Activated T-cell treated with anti-CD3 and anti-CD28 coated beads for 1 hour (primary cell): ENCODE data around the gene CLK3.
"Not testable (repeated sequence)": the region's sequence is repeated elsewhere in the genome, so short reads cannot be mapped to it uniquely, and the experiment has no call there.

Experiments used
- DNase-seq: peaks from one replicate; pipeline ENCODE4 v3.0.0-alpha.2; 2020; ENCODE audit warnings: low read depth

Gene CLK3

GRCh38 chr15:74642734-74643664 lies 27.4 kb downstream of the CLK3 start:
- no peak for DNase-seq

DNA sequence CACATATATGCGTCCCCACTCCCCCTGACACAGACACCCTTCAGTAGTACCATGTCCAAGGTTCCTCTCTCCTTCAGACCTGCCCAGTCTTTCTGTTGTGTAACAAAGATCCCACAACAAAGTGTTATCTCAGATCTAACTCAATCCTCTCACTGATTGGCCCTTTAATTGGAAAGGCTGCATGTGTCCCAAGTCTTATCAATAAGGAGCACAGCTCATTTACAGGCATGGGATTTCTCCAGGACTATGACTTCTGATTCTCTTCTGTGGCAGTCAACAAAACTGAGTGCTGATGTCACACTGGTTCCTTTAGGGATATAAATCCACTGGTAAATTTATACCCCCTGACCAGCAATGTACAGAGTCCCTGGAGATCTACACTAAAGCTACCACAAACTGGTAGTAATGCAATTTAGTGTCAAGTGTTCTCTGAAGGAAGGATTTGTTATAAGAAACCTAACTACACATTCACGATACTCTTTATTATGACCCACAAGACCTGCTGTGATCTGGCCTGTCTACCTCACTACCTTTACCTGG lies 28.1 kb downstream of the CLK3 start:
- no peak for DNase-seq

- no peak for DNase-seq
Measured at GRCh38 chr15:74646480-74646879, 30.8 kb downstream of the CLK3 start.

DNA sequence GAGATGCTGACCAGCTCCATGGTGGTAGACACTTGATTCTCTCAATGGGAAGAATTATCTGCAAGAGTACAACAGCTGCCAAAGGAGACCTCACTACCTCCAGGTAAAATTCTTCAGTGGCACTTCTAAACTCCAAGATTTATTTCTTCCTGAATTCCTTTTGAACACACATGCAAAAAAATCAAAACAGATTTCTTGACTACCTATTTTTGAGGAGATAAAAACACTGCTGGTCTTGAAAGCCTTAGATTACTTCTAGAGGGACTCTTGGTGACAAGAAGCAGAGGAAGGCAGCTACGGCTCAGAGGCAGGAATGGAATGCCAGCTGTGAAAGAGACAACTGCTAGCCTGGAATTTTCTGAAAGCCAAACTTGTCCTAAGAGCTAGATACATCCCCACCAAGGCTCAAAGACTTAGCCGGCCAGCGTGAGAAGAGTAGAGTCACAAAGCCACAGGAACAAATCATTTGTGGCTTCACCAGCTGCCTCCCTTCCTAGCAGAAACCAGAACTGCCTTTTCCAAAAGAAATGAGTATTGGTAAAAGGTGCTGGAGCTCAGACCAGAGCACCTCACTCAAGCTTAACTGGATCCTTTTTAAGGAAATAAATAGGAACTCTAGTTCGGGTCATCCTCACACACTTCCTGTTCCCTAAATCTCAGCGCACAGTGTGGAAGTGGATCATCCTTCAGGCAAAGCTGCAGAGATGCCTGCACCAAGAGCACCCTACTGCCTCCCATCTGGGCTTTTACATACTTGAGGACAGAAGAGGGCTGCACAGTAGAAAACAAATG lies 32.6 kb downstream of the CLK3 start:
- DNase-seq = no peak

- no peak for DNase-seq
Measured at GRCh38 chr15:74651242-74651741, 35.7 kb downstream of the CLK3 start.

DNA sequence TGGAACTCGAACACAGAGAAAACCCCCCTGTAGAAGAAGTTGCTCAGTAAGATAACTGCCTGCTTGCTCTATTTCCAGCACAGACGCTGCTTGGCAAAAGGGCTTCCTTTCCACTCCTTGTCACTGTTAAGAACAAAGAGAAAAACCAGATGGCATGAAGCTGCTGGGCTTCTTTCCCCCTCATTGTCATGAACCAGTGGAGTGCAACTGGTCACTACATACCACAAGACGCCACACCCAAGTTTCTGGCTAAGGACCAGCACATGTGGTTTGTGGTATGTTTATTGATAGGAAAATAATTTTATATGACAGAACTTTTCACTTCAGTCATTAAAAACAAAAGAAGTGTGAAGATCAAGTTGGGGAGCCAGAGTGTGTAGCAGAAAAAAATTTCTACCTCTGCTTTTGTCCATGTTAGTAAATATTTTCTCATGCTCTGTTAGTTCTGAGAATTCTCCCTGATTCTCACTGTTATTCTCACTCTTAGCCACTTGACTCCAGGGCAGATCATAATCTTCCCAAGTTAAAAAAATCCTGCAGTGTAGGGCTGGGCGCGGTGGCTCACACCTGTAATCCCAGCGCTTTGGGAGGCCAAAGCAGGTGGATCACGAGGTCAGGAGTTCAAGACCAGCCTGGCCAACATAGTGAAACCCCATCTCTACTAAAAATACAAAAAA lies 37.9 kb downstream of the CLK3 start:
- no peak for DNase-seq

DNA sequence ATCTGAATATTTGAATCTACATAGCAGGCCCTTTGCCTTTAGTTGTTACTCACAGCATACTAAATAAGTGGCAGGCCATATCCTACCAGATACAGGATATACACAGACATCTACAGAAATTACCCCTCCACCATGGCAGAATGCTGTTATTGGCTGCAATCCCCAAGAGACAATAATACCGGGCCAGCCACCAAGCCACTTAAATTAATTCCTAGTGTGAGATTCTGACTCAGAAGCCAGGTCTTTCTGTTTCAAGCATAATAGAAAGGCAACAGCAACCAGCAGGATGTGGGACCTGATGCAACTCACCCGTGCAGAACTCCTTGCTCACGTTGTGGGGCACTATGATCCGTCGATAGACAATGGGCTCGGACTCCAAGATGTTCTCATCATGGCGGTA lies 39.8 kb downstream of the CLK3 start:
- no peak for DNase-seq

- DNase-seq = no peak
Measured at GRCh38 chr15:74656935-74657535, 41.4 kb downstream of the CLK3 start.

- no peak for DNase-seq
Measured at GRCh38 chr15:74657846-74658245, 42.2 kb downstream of the CLK3 start.

- DNase-seq = not testable (repeated sequence)
Measured at GRCh38 chr15:74661280-74661679, 45.6 kb downstream of the CLK3 start.

GRCh38 chr15:74662064-74662860 lies 46.6 kb downstream of the CLK3 start:
- no peak for DNase-seq

GRCh38 chr15:74663303-74664027 lies 47.8 kb downstream of the CLK3 start:
- DNase-seq = no peak

DNA sequence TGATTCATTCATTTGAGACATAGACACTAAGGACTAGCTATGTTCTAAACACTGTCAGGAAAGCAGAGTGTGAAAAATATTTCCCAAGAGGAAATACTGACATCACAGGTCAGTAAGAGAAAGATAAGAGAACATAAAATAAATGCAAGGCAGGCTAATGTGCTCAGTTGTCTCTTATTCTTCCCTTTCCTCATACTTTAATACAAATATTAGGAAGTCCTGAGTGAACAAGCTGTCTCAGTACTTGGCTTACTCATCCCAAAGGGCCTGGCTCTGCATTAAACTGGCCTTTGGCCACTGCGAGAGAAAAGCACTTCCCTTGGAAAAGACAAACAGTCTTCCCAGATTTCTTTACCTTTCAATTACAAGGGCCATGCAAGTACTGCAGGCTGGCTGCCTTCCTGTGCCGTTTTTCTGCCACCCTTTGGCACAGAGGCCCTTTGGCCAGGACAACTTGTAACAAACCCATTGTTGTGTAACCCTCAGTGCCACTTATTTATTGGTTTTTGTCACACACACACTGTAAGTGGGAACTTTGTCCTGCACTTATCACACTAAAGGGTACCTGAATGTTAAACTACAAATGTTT lies 48.5 kb downstream of the CLK3 start:
- no peak for DNase-seq

GRCh38 chr15:74664670-74665069 lies 49.0 kb downstream of the CLK3 start:
- DNase-seq = no peak

DNA sequence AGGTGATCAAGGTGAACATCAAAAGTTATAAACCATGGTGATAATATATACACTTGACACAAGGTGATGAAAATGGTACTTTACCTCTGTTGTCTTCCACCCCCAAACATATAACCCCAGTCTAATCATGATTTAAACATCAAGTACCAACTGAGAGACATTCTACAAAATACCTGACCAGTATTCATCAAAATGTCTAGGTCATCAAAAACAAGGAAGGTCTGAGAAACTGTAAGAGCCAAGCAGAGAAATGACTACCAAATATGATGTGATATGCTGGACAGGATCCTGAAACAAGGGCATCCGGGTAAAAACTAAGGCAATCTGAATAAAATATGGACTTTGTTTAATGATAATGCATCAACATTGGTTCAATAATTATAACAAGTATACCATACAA lies 52.3 kb downstream of the CLK3 start:
- no peak for DNase-seq

DNA sequence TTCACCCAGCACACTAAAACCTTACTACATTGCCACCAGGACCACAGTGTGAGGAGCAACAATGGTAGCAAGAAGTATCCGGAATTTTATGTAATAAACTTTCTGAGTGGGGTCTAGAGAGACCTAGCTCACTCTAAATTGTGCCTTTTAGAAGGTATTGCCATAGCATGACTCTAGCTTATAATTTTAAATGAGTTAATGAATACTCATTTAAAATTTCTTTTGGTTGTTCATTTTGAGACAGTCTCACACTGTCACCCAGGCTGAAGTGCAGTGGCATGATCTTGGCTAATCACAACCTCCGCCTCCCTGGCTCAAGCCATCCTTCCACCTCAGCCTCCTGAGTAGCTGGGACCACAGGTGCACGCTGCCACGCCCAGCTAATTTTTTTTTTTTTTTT lies 54.0 kb downstream of the CLK3 start:
- DNase-seq = no peak

DNA sequence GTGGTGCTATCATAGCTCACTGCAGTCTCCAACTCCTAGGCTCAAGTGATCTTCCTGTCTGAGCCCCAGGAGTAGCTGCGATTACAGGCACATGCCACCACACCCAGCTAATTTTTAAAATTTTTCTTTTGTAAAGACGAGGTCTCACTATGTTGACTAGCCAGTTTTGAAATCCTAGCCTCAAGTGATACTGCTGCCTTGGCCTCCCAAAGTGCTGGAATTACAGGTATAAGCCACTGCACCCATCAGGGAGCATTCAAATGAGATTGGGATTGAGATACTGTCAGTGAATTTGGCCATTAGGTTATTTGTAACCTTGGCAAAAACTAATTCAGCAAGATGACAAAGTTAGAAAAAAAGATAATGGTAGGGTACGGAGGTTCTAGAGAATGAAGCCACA lies 58.5 kb downstream of the CLK3 start:
- DNase-seq = no peak

GRCh38 chr15:74676801-74677200 lies 61.2 kb downstream of the CLK3 start:
- no peak for DNase-seq
